DOHH2 (cell line): ENCODE measurements around the gene ATP2B2.

Experiments used
- H3F3A ChIP-seq: fragments of 200-600 bp; sonication (generic), shearing (Covaris generic); 2 replicates; pipeline ENCODE4 v1.6.0; 2016; ENCODE audit warnings: antibody characterized with exemption, mild to moderate bottlenecking; ENCODE audit not compliant: control insufficient read depth, insufficient read depth
- H3K27ac ChIP-seq: fragments of 200-600 bp; sonication (generic); 2 replicates; pipeline ENCODE4 v1.5.1; 2014; ENCODE audit warnings: low read depth, mild to moderate bottlenecking, low read length, moderate library complexity
- H3K27me3 ChIP-seq: fragments of 200-600 bp; sonication (generic); 2 replicates; pipeline ENCODE4 v1.6.1; 2014; ENCODE audit warnings: mild to moderate bottlenecking, low read length, mixed read lengths; ENCODE audit not compliant: control insufficient read depth
- H3K36me3 ChIP-seq: fragments of 200-600 bp; sonication (generic); 2 replicates; pipeline ENCODE4 v1.6.1; 2014; ENCODE audit warnings: mild to moderate bottlenecking, low read length, moderate library complexity, mixed read lengths; ENCODE audit not compliant: control insufficient read depth
- H3K4me1 ChIP-seq: fragments of 200-600 bp; sonication (generic); 2 replicates; pipeline ENCODE4 v1.6.1; 2014; ENCODE audit warnings: mild to moderate bottlenecking, low read length, mixed read lengths; ENCODE audit not compliant: control insufficient read depth
- H3K4me2 ChIP-seq: fragments of 200-600 bp; sonication (generic); 2 replicates; pipeline ENCODE4 v1.6.0; 2014; ENCODE audit warnings: mild to moderate bottlenecking, low read length, moderate library complexity
- H3K4me3 ChIP-seq: fragments of 200-600 bp; sonication (generic); 2 replicates; pipeline ENCODE4 v1.5.1; 2014; ENCODE audit warnings: mild to moderate bottlenecking, low read length, mixed read lengths
- H3K79me2 ChIP-seq: fragments of 200-600 bp; sonication (generic); 2 replicates; pipeline ENCODE4 v1.6.1; 2014; ENCODE audit warnings: mild to moderate bottlenecking, low read length, mixed read lengths; ENCODE audit not compliant: control insufficient read depth
- H3K9me2 ChIP-seq: fragments of 200-600 bp; sonication (generic); replicated peaks from 2 replicates; pipeline ENCODE4 v1.6.1; 2014; ENCODE audit warnings: mild to moderate bottlenecking, low read length, mixed read lengths; ENCODE audit not compliant: control insufficient read depth
- H3K9me3 ChIP-seq: fragments of 200-600 bp; sonication (generic); 2 replicates; pipeline ENCODE4 v1.6.1; 2014; ENCODE audit warnings: antibody characterized with exemption, low read length, mixed read lengths; ENCODE audit not compliant: control insufficient read depth, insufficient read depth
- H4K20me1 ChIP-seq: fragments of 200-600 bp; sonication (generic); 2 replicates; pipeline ENCODE4 v1.6.0; 2014; ENCODE audit warnings: low read depth, mild to moderate bottlenecking, antibody characterized with exemption, low read length, moderate library complexity; ENCODE audit not compliant: control insufficient read depth, insufficient read depth
- CTCF ChIP-seq: fragments of 200-600 bp; sonication (generic); IDR thresholded peaks from one replicate; pipeline ENCODE4 v1.5.1; 2014; ENCODE audit warnings: antibody characterized with exemption, mild to moderate bottlenecking, low read depth, low read length; ENCODE audit not compliant: poor library complexity, severe bottlenecking
- EZH2phosphoT487 ChIP-seq: fragments of 200-600 bp; sonication (generic); IDR thresholded peaks from 2 replicates; pipeline ENCODE4 v1.6.1; 2017; ENCODE audit warnings: borderline replicate concordance, mild to moderate bottlenecking, antibody characterized with exemption, low read length, moderate library complexity, mixed read lengths

ATP2B2 gene

GRCh38 chr3:10315101-10315500, 190.3 kb downstream of the ATP2B2 start:
- no peak for TF ChIP-seq EZH2phosphoT487
- no peak for TF ChIP-seq CTCF
- no peak overlapping the region for H3K27ac ChIP-seq
- H3K36me3 ChIP-seq, result peaks cover 81% of the 10 kb centered on the region
- peaks cover 27% of the 10 kb centered on the region for H3K79me2 ChIP-seq
- no peaks in the 10 kb centered on the region for H3K9me2 ChIP-seq
- H3K4me3 ChIP-seq, result no peak overlapping the region
- H3K4me2 ChIP-seq, result no peak overlapping the region
- peaks cover 8% of the 10 kb centered on the region for H3K4me1 ChIP-seq
- H3K9me3 ChIP-seq, result no peaks in the 10 kb centered on the region
- H3K27me3 ChIP-seq, result no peaks in the 10 kb centered on the region
- H3F3A ChIP-seq, result no peaks in the 10 kb centered on the region; the same call in 1 of the 2 replicates
- 0 out of 2 replicates have a peak, but pooled peaks cover 4% of the 10 kb centered on the region for H4K20me1 ChIP-seq

GRCh38 chr3:10312861-10313260, 192.5 kb downstream of the ATP2B2 start:
- no peaks in the 10 kb centered on the region for H3K9me2 ChIP-seq
- H3F3A ChIP-seq, result peaks cover 4% of the 10 kb centered on the region
- H3K27ac ChIP-seq, result no peak overlapping the region
- no peak overlapping the region for H3K4me2 ChIP-seq
- H3K79me2 ChIP-seq, result peaks cover 5% of the 10 kb centered on the region
- H3K4me1 ChIP-seq, result no peaks in the 10 kb centered on the region
- H4K20me1 ChIP-seq, result 0 out of 2 replicates have a peak, but pooled peaks cover 4% of the 10 kb centered on the region
- TF ChIP-seq CTCF (no peak), EZH2phosphoT487 (no peak)
- H3K36me3 ChIP-seq, result peaks cover 79% of the 10 kb centered on the region
- H3K4me3 ChIP-seq, result no peak overlapping the region
- no peaks in the 10 kb centered on the region for H3K9me3 ChIP-seq
- no peaks in the 10 kb centered on the region for H3K27me3 ChIP-seq

- H3K4me2 ChIP-seq, result no peak overlapping the region
- TF ChIP-seq EZH2phosphoT487 (no peak), CTCF (no peak)
- H3F3A ChIP-seq, result peaks cover 4% of the 10 kb centered on the region
- peaks cover under 1% of the 10 kb centered on the region for H3K79me2 ChIP-seq
- no peaks in the 10 kb centered on the region for H3K9me2 ChIP-seq
- H3K36me3 ChIP-seq, result peaks cover 78% of the 10 kb centered on the region
- peaks cover under 1% of the 10 kb centered on the region; the same call in 1 of the 2 replicates for H3K4me1 ChIP-seq
- H3K27me3 ChIP-seq, result no peaks in the 10 kb centered on the region
- H3K9me3 ChIP-seq, result no peaks in the 10 kb centered on the region
- H4K20me1 ChIP-seq, result 0 out of 2 replicates have a peak, but pooled peaks cover 4% of the 10 kb centered on the region
- no peak overlapping the region for H3K4me3 ChIP-seq
- no peak overlapping the region for H3K27ac ChIP-seq
Observed at GRCh38 chr3:10312391-10312790, 193.0 kb downstream of the ATP2B2 start.

- H3K27ac ChIP-seq, result no peak overlapping the region
- 0 out of 2 replicates have a peak, but pooled peaks cover 4% of the 10 kb centered on the region for H4K20me1 ChIP-seq
- H3K4me2 ChIP-seq, result no peak overlapping the region
- no peaks in the 10 kb centered on the region for H3K9me3 ChIP-seq
- H3K36me3 ChIP-seq, result peaks cover 73% of the 10 kb centered on the region
- no peaks in the 10 kb centered on the region for H3K27me3 ChIP-seq
- H3F3A ChIP-seq, result peaks cover 4% of the 10 kb centered on the region
- no peaks in the 10 kb centered on the region for H3K79me2 ChIP-seq
- no peak overlapping the region for H3K4me3 ChIP-seq
- peaks cover 3% of the 10 kb centered on the region; the same call in 1 of the 2 replicates for H3K4me1 ChIP-seq
- H3K9me2 ChIP-seq, result no peaks in the 10 kb centered on the region
- TF ChIP-seq CTCF (no peak), EZH2phosphoT487 (no peak)
Observed at GRCh38 chr3:10311710-10312109, 193.7 kb downstream of the ATP2B2 start.
